Measurements from ENCODE around the gene SLC25A30.
"Not testable (repeated sequence)": the region's sequence is repeated elsewhere in the genome, so short reads cannot be mapped to it uniquely, and the experiment has no call there.

- not testable (repeated sequence) for TF ChIP-seq KAT8 (IDR thresholded peaks at IDR 0.05; ENCODE audit: low read depth); PHF8 (IDR thresholded peaks at IDR 0.05; ENCODE audit: borderline replicate concordance, low read length); EZH2 (IDR thresholded peaks at IDR 0.05; ENCODE audit: borderline replicate concordance, low read depth, low read length); HDAC2 (IDR thresholded peaks at IDR 0.05); CTCF (IDR thresholded peaks at IDR 0.05 in 2 of 3, conservative IDR thresholded peaks at IDR 0.05 in 1 of 3; ENCODE audit: insufficient read depth in 2 of 3, low read depth in 1 of 3, low read length in 3 of 3); FOXJ3 (CRISPR knock-in tag; IDR thresholded peaks at IDR 0.05); ZNF696 (CRISPR knock-in tag; conservative IDR thresholded peaks at IDR 0.05); KAT7 (CRISPR knock-in tag; IDR thresholded peaks at IDR 0.05; ENCODE audit: borderline replicate concordance); ZZZ3 (IDR thresholded peaks at IDR 0.05); GTF2F1 (IDR thresholded peaks at IDR 0.05; ENCODE audit: low read depth, low read length); EP300 (IDR thresholded peaks at IDR 0.05; ENCODE audit: low read length); NCOA2 (IDR thresholded peaks at IDR 0.05; ENCODE audit: partially characterized antibody in 2 of 2)
These were observed 35.4 kb downstream of the SLC25A30 start for GRCh38 chr13:45382739-45383138.

Data from K562 (cell line).